Upper lobe of right lung (tissue), 1 donor: ENCODE results near the gene CD101. TPM values are rescaled to one million over a fixed set of nuclear protein-coding genes. Genes with fewer than 3 reads are reported as not detected.

Experiments
- ATAC-seq: fragments of 200-7000 bp; cut with Tn5 transposase; one replicate; pipeline ENCODE4 v1.9.1; 2020; ENCODE audit warnings: mild to moderate bottlenecking, moderate library complexity
- DNase-seq: peaks from one replicate; pipeline ENCODE4 v3.0.0-alpha.2; 2020
- H3K27ac ChIP-seq: fragments of 200-600 bp; one replicate; pipeline ENCODE4 v1.8.0; 2022
- H3K27me3 ChIP-seq: fragments of 200-600 bp; one replicate; pipeline ENCODE4 v1.8.0; 2022; ENCODE audit warnings: mild to moderate bottlenecking
- H3K36me3 ChIP-seq: fragments of 200-600 bp; one replicate; pipeline ENCODE4 v1.8.0; 2022
- H3K4me1 ChIP-seq: fragments of 200-600 bp; one replicate; pipeline ENCODE4 v1.8.0; 2022
- H3K4me3 ChIP-seq: fragments of 200-600 bp; one replicate; pipeline ENCODE4 v1.8.0; 2022; ENCODE audit warnings: mild to moderate bottlenecking
- H3K9me3 ChIP-seq: fragments of 200-600 bp; one replicate; pipeline ENCODE4 v1.8.0; 2022
- intact Hi-C: fragments of 100-400 bp; cut with DNase I; formaldehyde crosslinking; loops from one replicate; pipeline ENCODE4 v1.11.0; 2022
- total RNA-seq: library from RNA; stranded (reverse); fragmentation: NEBNext Ultra II Directional; extraction: Animal tissue kit (Norgen Biotek cat#: 25700); gene quantifications from one replicate; pipeline ENCODE4 v1.2.1, GENCODE V29; 2021
- TF ChIP-seq, protein P1 (sequence below): fragments of 200-600 bp; IDR thresholded peaks from one replicate; pipeline ENCODE4 v1.8.0; 2022; ENCODE audit warnings: antibody characterized with exemption
- donor health status: DM: no; HTN: yes; CAD: no; lungs with severe emphysema.

The CD101 gene
- total RNA-seq, 1 donor from 2014 or later, result 37.4 TPM

DNA sequence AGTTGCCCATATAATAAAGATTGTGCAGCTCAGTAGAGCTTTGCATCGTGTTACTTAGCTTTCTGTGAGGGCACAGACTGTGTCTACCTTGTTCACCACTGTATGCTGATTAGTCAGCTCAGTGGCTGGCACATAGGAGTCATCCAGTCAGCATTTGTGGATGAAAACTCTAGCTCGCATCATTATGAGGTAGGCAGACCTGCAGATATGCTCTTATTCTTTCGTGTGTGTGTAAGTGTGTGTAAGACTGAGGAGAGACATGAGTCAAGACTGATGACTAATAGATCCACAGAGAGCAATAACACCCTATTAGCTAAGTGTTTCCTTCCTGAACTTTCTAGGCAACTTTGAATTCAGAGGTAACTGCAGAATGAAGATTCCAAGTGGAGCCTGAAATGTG is 75.7 kb downstream of the CD101 start:
- Histone ChIP-seq H3K4me1 (no peaks in the 10 kb centered on the region), H3K27me3 (no peaks in the 10 kb centered on the region), H3K9me3 (no peaks in the 10 kb centered on the region), H3K36me3 (peaks cover 65% of the 10 kb centered on the region), H3K27ac (no peak overlapping the region), H3K4me3 (no peak overlapping the region)
- TF ChIP-seq, protein P1, sequence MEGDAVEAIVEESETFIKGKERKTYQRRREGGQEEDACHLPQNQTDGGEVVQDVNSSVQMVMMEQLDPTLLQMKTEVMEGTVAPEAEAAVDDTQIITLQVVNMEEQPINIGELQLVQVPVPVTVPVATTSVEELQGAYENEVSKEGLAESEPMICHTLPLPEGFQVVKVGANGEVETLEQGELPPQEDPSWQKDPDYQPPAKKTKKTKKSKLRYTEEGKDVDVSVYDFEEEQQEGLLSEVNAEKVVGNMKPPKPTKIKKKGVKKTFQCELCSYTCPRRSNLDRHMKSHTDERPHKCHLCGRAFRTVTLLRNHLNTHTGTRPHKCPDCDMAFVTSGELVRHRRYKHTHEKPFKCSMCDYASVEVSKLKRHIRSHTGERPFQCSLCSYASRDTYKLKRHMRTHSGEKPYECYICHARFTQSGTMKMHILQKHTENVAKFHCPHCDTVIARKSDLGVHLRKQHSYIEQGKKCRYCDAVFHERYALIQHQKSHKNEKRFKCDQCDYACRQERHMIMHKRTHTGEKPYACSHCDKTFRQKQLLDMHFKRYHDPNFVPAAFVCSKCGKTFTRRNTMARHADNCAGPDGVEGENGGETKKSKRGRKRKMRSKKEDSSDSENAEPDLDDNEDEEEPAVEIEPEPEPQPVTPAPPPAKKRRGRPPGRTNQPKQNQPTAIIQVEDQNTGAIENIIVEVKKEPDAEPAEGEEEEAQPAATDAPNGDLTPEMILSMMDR, result no peak
- intact Hi-C loops, result no loop called here
- no peak for DNase-seq
- ATAC-seq, result no peak

DNA sequence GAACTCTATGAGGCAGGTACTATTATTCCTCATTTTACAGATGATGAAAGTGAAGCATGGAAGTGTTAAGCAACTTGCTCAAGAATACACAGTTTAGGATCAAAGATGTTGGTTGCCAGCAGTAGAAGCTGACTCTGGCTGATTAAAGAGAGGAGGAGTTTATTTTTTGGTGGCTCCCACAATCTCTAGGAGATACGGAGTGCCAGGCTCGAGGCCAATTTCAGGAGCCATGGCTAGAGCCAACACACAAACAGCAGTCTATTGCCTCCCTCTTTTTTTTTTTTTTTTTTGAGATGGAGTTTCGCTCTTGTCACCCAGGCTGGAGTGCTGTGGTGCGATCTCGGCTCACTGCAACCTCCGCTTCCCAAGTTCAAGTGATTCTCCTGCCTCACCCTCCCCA is 78.2 kb downstream of the CD101 start:
- Histone ChIP-seq H3K9me3 (no peaks in the 10 kb centered on the region), H3K27me3 (no peaks in the 10 kb centered on the region), H3K27ac (no peak overlapping the region), H3K36me3 (peaks cover 64% of the 10 kb centered on the region), H3K4me1 (no peaks in the 10 kb centered on the region), H3K4me3 (no peak overlapping the region)
- DNase-seq (no peak), ATAC-seq (no peak)
- intact Hi-C loops, result no loop called here
- TF ChIP-seq, protein P1, result no peak

DNA sequence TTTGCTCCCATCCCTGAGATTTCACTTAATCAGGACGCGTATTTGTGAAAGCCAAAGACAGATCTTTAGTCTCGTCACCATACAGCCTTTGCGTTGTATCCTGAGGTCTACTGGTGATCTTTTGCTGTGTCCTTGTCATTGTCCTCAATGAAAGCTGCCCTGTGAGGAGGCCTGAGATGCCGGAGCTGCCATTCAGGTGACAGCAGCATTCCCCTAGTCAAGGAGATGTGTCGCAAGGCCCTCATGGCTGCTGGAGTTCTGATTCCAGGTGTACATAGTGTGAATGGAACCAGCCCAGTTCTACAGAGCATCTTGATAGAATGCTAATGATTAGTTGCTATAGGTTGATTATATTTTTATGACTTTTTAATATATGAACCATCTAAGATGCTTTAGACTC is 82.7 kb downstream of the CD101 start:
- Histone ChIP-seq H3K9me3 (no peaks in the 10 kb centered on the region), H3K4me3 (no peak overlapping the region), H3K27ac (no peak overlapping the region), H3K27me3 (no peaks in the 10 kb centered on the region), H3K4me1 (no peaks in the 10 kb centered on the region), H3K36me3 (peaks cover 31% of the 10 kb centered on the region)
- intact Hi-C loops, result no loop called here
- ATAC-seq, result no peak
- TF ChIP-seq, protein P1, result no peak
- no peak for DNase-seq

Other genes starting within 250 kb of the CD101 start
- gene CD2, start 247.3 kb upstream of the CD101 start, total RNA-seq, result 11.4 TPM
- gene PTGFRN, start 91.8 kb upstream of the CD101 start, total RNA-seq, result 31.2 TPM
- 14.8 TPM for gene TTF2, start 58.6 kb downstream of the CD101 start, total RNA-seq
- 1.7 TPM for gene TRIM45, start 120.0 kb downstream of the CD101 start, total RNA-seq
- gene VTCN1, start 209.2 kb downstream of the CD101 start, total RNA-seq, result not detected